OCI-LY1 (cell line): ENCODE data around the gene ZBED5.

Source experiments
- H2AFZ ChIP-seq: fragments of 200-600 bp; sonication (generic), shearing (Covaris generic); 2 replicates; pipeline ENCODE4 v1.6.0; 2014; ENCODE audit warnings: antibody characterized with exemption, mild to moderate bottlenecking, low read length
- H3F3A ChIP-seq: fragments of 200-600 bp; sonication (generic), shearing (Covaris generic); 2 replicates; pipeline ENCODE4 v1.6.0; 2014; ENCODE audit warnings: mild to moderate bottlenecking, antibody characterized with exemption, low read length, moderate library complexity; ENCODE audit not compliant: insufficient read depth
- H3K27ac ChIP-seq: fragments of 200-600 bp; sonication (generic); 2 replicates; pipeline ENCODE4 v1.5.1; 2014; ENCODE audit warnings: low read length, mixed run types, mild to moderate bottlenecking, low read depth; ENCODE audit not compliant: poor library complexity, severe bottlenecking
- H3K27me3 ChIP-seq: fragments of 200-600 bp; sonication (generic); 2 replicates; pipeline ENCODE4 v1.6.0; 2014; ENCODE audit warnings: antibody characterized with exemption, mild to moderate bottlenecking, low read length, moderate library complexity; ENCODE audit not compliant: insufficient read depth
- H3K36me3 ChIP-seq: fragments of 200-600 bp; sonication (generic); 2 replicates; pipeline ENCODE4 v1.6.1; 2014; ENCODE audit warnings: mild to moderate bottlenecking, antibody characterized with exemption, low read length, moderate library complexity, mixed read lengths; ENCODE audit not compliant: insufficient read depth
- H3K4me1 ChIP-seq: fragments of 200-600 bp; sonication (generic); 2 replicates; pipeline ENCODE4 v1.5.1; 2014; ENCODE audit warnings: mild to moderate bottlenecking, low read length, moderate library complexity; ENCODE audit not compliant: insufficient read depth, severe bottlenecking
- H3K4me2 ChIP-seq: fragments of 200-600 bp; sonication (generic), shearing (Covaris generic); 2 replicates; pipeline ENCODE4 v1.6.1; 2014; ENCODE audit warnings: low read length
- H3K4me3 ChIP-seq: fragments of 200-600 bp; sonication (generic); 2 replicates; pipeline ENCODE4 v1.5.1; 2014; ENCODE audit warnings: low read length, low read depth, mild to moderate bottlenecking, mixed read lengths; ENCODE audit not compliant: poor library complexity, severe bottlenecking
- H3K79me2 ChIP-seq: fragments of 200-600 bp; shearing (Covaris generic); 2 replicates; pipeline ENCODE4 v1.6.1; 2016; ENCODE audit warnings: mixed run types, low read length, mixed read lengths; ENCODE audit not compliant: insufficient read depth
- H3K9ac ChIP-seq: fragments of 200-600 bp; sonication (generic), shearing (Covaris generic); 2 replicates; pipeline ENCODE4 v1.6.1; 2014; ENCODE audit warnings: mild to moderate bottlenecking, low read length, mixed read lengths
- H3K9me2 ChIP-seq: fragments of 200-600 bp; sonication (generic), shearing (Covaris generic); 2 replicates; pipeline ENCODE4 v1.6.1; 2014; ENCODE audit warnings: low read depth, mild to moderate bottlenecking, low read length, mixed read lengths
- H3K9me3 ChIP-seq: fragments of 200-600 bp; shearing (Covaris generic); 2 replicates; pipeline ENCODE4 v1.6.1; 2014; ENCODE audit warnings: low read length, mixed read lengths
- H4K20me1 ChIP-seq: fragments of 200-600 bp; sonication (generic), shearing (Covaris generic); 2 replicates; pipeline ENCODE4 v1.6.0; 2016; ENCODE audit warnings: mild to moderate bottlenecking, low read length; ENCODE audit not compliant: insufficient read depth
- EZH2 ChIP-seq: fragments of 200-600 bp; sonication (generic), shearing (Covaris generic); IDR thresholded peaks from 2 replicates; pipeline ENCODE4 v1.8.0; 2017; ENCODE audit warnings: borderline replicate concordance, mixed run types, mild to moderate bottlenecking, antibody characterized with exemption, low read length, moderate library complexity, mixed read lengths
- TF ChIP-seq, protein P1 (sequence below): fragments of 200-600 bp; sonication (generic), shearing (Covaris generic); IDR thresholded peaks from 2 replicates; pipeline ENCODE4 v1.5.1; 2017; ENCODE audit warnings: mild to moderate bottlenecking, antibody characterized with exemption, low read length, moderate library complexity, mixed read lengths

The ZBED5 gene

DNA sequence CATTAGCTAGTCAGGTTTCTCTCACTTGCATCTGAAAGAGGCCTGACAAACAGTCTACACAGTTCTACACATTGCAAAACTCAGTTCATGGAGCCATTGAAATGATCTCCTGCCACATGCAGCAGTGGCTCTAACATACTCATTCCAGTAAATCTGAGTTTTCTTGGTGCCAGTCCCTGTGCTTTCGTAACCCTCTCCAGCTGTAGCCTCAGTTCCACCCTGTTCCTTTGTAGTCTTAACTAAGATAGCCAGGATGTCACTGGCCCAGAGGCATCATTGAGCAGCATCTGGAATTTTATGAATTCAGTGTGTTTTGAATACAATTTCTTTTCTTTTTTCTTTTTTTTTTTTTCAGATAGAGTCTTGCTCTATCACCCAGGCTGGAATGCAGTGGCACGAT is 37.4 kb upstream of the ZBED5 start:
- Histone ChIP-seq H3K27me3 (no peaks in the 10 kb centered on the region), H3K9me3 (no peaks in the 10 kb centered on the region), H3K9ac (no peak overlapping the region), H3K4me2 (no peak overlapping the region), H3K4me1 (no peaks in the 10 kb centered on the region), H3K36me3 (no peaks in the 10 kb centered on the region), H4K20me1 (no peaks in the 10 kb centered on the region), H3K9me2 (no peaks in the 10 kb centered on the region), H3F3A (no peaks in the 10 kb centered on the region), H3K79me2 (no peaks in the 10 kb centered on the region), H3K4me3 (no peak overlapping the region), H3K27ac (no peak overlapping the region), H2AFZ (no peak overlapping the region)
- TF ChIP-seq EZH2 = no peak
- TF ChIP-seq, protein P1, sequence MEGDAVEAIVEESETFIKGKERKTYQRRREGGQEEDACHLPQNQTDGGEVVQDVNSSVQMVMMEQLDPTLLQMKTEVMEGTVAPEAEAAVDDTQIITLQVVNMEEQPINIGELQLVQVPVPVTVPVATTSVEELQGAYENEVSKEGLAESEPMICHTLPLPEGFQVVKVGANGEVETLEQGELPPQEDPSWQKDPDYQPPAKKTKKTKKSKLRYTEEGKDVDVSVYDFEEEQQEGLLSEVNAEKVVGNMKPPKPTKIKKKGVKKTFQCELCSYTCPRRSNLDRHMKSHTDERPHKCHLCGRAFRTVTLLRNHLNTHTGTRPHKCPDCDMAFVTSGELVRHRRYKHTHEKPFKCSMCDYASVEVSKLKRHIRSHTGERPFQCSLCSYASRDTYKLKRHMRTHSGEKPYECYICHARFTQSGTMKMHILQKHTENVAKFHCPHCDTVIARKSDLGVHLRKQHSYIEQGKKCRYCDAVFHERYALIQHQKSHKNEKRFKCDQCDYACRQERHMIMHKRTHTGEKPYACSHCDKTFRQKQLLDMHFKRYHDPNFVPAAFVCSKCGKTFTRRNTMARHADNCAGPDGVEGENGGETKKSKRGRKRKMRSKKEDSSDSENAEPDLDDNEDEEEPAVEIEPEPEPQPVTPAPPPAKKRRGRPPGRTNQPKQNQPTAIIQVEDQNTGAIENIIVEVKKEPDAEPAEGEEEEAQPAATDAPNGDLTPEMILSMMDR = no peak

DNA sequence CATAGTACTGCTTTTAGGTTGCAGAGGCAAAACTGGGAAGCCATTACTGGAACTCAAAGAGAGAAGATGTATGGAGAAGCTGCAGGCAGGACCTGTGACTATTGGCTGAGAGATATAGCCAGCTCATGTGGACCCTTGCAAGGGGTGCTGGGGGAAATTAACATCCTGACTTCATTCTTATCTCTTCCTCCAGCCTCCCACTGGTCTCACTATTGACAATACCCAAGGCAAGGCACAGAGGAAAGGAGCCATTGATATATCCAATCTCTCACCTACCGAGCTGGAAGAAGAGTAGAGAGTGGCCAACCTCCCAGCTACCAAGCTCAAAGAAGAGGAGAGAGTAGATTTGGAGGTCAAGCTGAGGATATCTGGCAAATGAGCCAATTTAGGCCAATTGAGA is 36.8 kb upstream of the ZBED5 start:
- TF ChIP-seq, protein P1 = no peak
- no peak for TF ChIP-seq EZH2
- Histone ChIP-seq H3K4me1 (no peaks in the 10 kb centered on the region), H3F3A (no peaks in the 10 kb centered on the region), H3K9me3 (0 out of 2 replicates have a peak, but pooled peaks cover 3% of the 10 kb centered on the region), H3K36me3 (no peaks in the 10 kb centered on the region), H3K9me2 (no peaks in the 10 kb centered on the region), H4K20me1 (no peaks in the 10 kb centered on the region), H3K27me3 (no peaks in the 10 kb centered on the region), H3K79me2 (no peaks in the 10 kb centered on the region), H3K4me3 (no peak overlapping the region), H2AFZ (no peak overlapping the region), H3K9ac (no peak overlapping the region), H3K27ac (no peak overlapping the region), H3K4me2 (no peak overlapping the region)

DNA sequence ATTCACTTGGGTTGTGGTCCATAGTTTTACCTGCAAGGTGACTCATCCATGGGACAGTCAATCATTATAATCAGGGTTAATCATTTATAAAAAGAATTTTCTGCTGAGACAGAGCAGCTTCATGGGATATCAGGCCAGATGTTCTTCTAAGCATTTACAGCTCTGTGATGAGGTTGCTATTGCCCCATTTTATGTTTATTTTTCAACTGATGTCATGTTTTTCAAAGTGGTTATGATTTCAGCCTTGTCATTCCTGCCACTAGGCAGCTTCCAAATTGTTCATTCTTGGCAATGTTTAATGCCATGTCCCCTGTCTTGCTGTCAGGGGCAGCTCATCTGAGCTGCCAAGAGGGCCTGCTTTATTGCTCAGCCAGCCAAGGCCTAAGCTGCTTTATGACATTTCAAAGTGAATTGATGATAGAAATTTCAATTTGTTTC is 35.9 kb upstream of the ZBED5 start:
- Histone ChIP-seq H3K9me3 (0 out of 2 replicates have a peak, but pooled peaks cover 4% of the 10 kb centered on the region), H3K27me3 (no peaks in the 10 kb centered on the region), H3K9ac (no peak overlapping the region), H3K4me3 (no peak overlapping the region), H4K20me1 (no peaks in the 10 kb centered on the region), H3K36me3 (no peaks in the 10 kb centered on the region), H3K27ac (no peak overlapping the region), H3K4me1 (no peaks in the 10 kb centered on the region), H3K4me2 (no peak overlapping the region), H3K79me2 (no peaks in the 10 kb centered on the region), H3F3A (no peaks in the 10 kb centered on the region), H3K9me2 (no peaks in the 10 kb centered on the region), H2AFZ (no peak overlapping the region)
- TF ChIP-seq, protein P1 = no peak
- no peak for TF ChIP-seq EZH2
